HepG2 (cell line): ENCODE results near the gene RAG2. TPM values are rescaled to one million over a fixed set of nuclear protein-coding genes. Genes with fewer than 3 reads are reported as not detected.
A peak's percentile ranks its signal among the peaks of the same experiment; 100 is the strongest.

Experiments used
- DMAP1 ChIP-seq: IDR thresholded peaks from 2 replicates; pipeline ENCODE4 v1.6.1; 2016
- FOSL2 ChIP-seq: sonication (generic); formaldehyde crosslinking; IDR thresholded peaks from 2 replicates; pipeline ENCODE4 v1.4.0; 2020; ENCODE audit warnings: missing genetic modification reagents
- GATAD2A ChIP-seq: IDR thresholded peaks from 2 replicates; pipeline ENCODE4 v1.6.1; 2016
- HCFC1 ChIP-seq: fragments of 150-350 bp; IDR thresholded peaks from 2 replicates; pipeline ENCODE4 v1.6.1; 2014; ENCODE audit warnings: low read depth, low read length
- HNRNPLL ChIP-seq: fragments of 200-400 bp; formaldehyde crosslinking; IDR thresholded peaks from 2 replicates; pipeline ENCODE4 v1.6.1; 2017; ENCODE audit warnings: mild to moderate bottlenecking, low read depth, low read length; ENCODE audit not compliant: poor library complexity, severe bottlenecking
- IRF2 ChIP-seq: IDR thresholded peaks from 2 replicates; pipeline ENCODE4 v1.6.1; 2018; ENCODE audit warnings: missing genetic modification reagents, missing compliant biosample characterization
- KDM2A ChIP-seq: sonication (generic); formaldehyde crosslinking; IDR thresholded peaks from 2 replicates; pipeline ENCODE4 v1.4.0; 2020; ENCODE audit warnings: low read depth, missing genetic modification reagents, borderline replicate concordance
- NR2C2 ChIP-seq: sonication (generic); formaldehyde crosslinking; IDR thresholded peaks from 2 replicates; pipeline ENCODE4 v1.4.0; 2020; ENCODE audit warnings: missing genetic modification reagents, mild to moderate bottlenecking, moderate library complexity, borderline replicate concordance
- SALL2 ChIP-seq: sonication (generic); formaldehyde crosslinking; IDR thresholded peaks from 2 replicates; pipeline ENCODE4 v1.8.1; 2023; ENCODE audit warnings: mild to moderate bottlenecking, missing genetic modification reagents, inconsistent platforms
- SIX4 ChIP-seq: sonication (generic); formaldehyde crosslinking; IDR thresholded peaks from 2 replicates; pipeline ENCODE4 v1.4.0; 2020; ENCODE audit warnings: missing genetic modification reagents
- SMAD3 ChIP-seq: sonication (generic); formaldehyde crosslinking; IDR thresholded peaks from 2 replicates; pipeline ENCODE4 v1.4.0; 2020; ENCODE audit warnings: missing genetic modification reagents
- SMAD9 ChIP-seq: sonication (generic); formaldehyde crosslinking; IDR thresholded peaks from 2 replicates; pipeline ENCODE4 v1.5.1; 2020; ENCODE audit warnings: mild to moderate bottlenecking, missing genetic modification reagents
- STAT5B ChIP-seq: sonication (generic); formaldehyde crosslinking; IDR thresholded peaks from 2 replicates; pipeline ENCODE4 v1.4.0; 2020; ENCODE audit warnings: missing genetic modification reagents
- ZBTB14 ChIP-seq: sonication (generic); formaldehyde crosslinking; IDR thresholded peaks from 2 replicates; pipeline ENCODE4 v1.4.0; 2020; ENCODE audit warnings: missing genetic modification reagents
- ZBTB40 ChIP-seq, 2 experiments: fragments of 450-650 bp in 1 of 2; sonication (generic) in 1 of 2; formaldehyde crosslinking in 1 of 2; IDR thresholded peaks; 2 replicates each; pipeline versions ENCODE4 v1.6.1 to v1.8.0; 2016 to 2022; ENCODE audit warnings: antibody characterized with exemption in 1 of 2, mild to moderate bottlenecking in 1 of 2, missing genetic modification reagents in 1 of 2
- ZFP37 ChIP-seq: sonication (generic); formaldehyde crosslinking; IDR thresholded peaks from 2 replicates; pipeline ENCODE4 v1.4.0; 2020; ENCODE audit warnings: missing genetic modification reagents, borderline replicate concordance
- ZIK1 ChIP-seq: sonication (generic); formaldehyde crosslinking; IDR thresholded peaks from 2 replicates; pipeline ENCODE4 v1.5.0; 2020; ENCODE audit warnings: mild to moderate bottlenecking, low read depth, missing genetic modification reagents, borderline replicate concordance
- ZNF12 ChIP-seq: sonication (generic); formaldehyde crosslinking; IDR thresholded peaks from 2 replicates; pipeline ENCODE4 v1.5.0; 2020; ENCODE audit warnings: missing genetic modification reagents
- ZNF256 ChIP-seq: sonication (generic); formaldehyde crosslinking; conservative IDR thresholded peaks from 2 replicates; pipeline ENCODE4 v1.4.0; 2020; ENCODE audit warnings: missing genetic modification reagents
- ZNF333 ChIP-seq: sonication (generic); formaldehyde crosslinking; IDR thresholded peaks from 2 replicates; pipeline ENCODE4 v1.4.0; 2020; ENCODE audit warnings: mild to moderate bottlenecking, missing genetic modification reagents, borderline replicate concordance
- ZNF749 ChIP-seq: sonication (generic); formaldehyde crosslinking; IDR thresholded peaks from 2 replicates; pipeline ENCODE4 v1.8.0; 2022; ENCODE audit warnings: mild to moderate bottlenecking, missing genetic modification reagents, moderate library complexity, borderline replicate concordance
- polyA plus RNA-seq, 8 experiments: library from polyadenylated mRNA; depleted of rRNA in 3 of 8; stranded (reverse) in 7 of 8; unstranded in 1 of 8; fragments of >200 nt; fragmentation: Illumina TruSeq in 4 of 8; extraction: Trizol in 4 of 8; gene quantifications; 2 replicates each; pipeline versions ENCODE4 v1.2.1 to v1.2.3, GENCODE V29; 2011 to 2016; ENCODE audit warnings: low read depth in 4 of 8, missing spikeins in 1 of 8, mixed read lengths in 1 of 8; ENCODE audit not compliant: insufficient read depth in 1 of 8
- total RNA-seq, 5 experiments: library from RNA; depleted of rRNA; stranded (reverse); fragments of >200 nt; fragmentation: Illumina TruSeq; extraction: Trizol; gene quantifications; 2 replicates each; pipeline ENCODE4 v1.2.3, GENCODE V29; 2016; ENCODE audit warnings: low read depth in 1 of 5

RAG2 gene
- total and polyA plus RNA-seq, 2 of the 13 experiments (the other 11 are each of a cell fraction or from before 2014, with no cell fraction given), result not detected

GRCh38 chr11:36594316-36594989 lies 3.6 kb downstream of the RAG2 start, which contains the start of gene IFTAP (continued):
- TF ChIP-seq ZBTB40 (IDR thresholded peaks at IDR 0.05) (peak; percentile 64), ZBTB40 (CRISPR knock-in tag; IDR thresholded peaks at IDR 0.05) (peak; percentile 70; the same call in 1 of the 2 replicates), HCFC1 (peak; percentile 98), ZBTB14 (no peak), KDM2A (CRISPR knock-in tag) (no peak), ZNF12 (CRISPR knock-in tag) (peak; percentile 24; the same call in 1 of the 2 replicates), ZNF333 (CRISPR knock-in tag) (no peak), NR2C2 (CRISPR knock-in tag) (peak; percentile 80), GATAD2A (CRISPR knock-in tag) (0 out of 2 replicates have a peak, but pooled peaks have one; percentile 49), SMAD9 (CRISPR knock-in tag) (no peak), FOSL2 (CRISPR knock-in tag) (peak; percentile 58; the same call in 1 of the 2 replicates), SALL2 (no peak), ZNF749 (no peak), ZFP37 (CRISPR knock-in tag) (0 out of 2 replicates have a peak, but pooled peaks have one; percentile 54), ZNF256 (no peak), STAT5B (CRISPR knock-in tag) (no peak), ZIK1 (CRISPR knock-in tag) (no peak), HNRNPLL (peak; percentile 87), DMAP1 (CRISPR knock-in tag) (peak; percentile 55; the same call in 1 of the 2 replicates), SMAD3 (peak; percentile 86; the same call in 1 of the 2 replicates), SIX4 (CRISPR knock-in tag) (no peak), IRF2 (CRISPR knock-in tag) (peak; percentile 97)
